GM12878 (cell line): Measurements from ENCODE around the gene CLIC5.

Experiments used
- ASH2L ChIP-seq: fragments of 300-600, 200-600 bp; sonication (generic); IDR thresholded peaks from 2 replicates; pipeline ENCODE4 v1.6.1; 2017; ENCODE audit warnings: low read depth, mild to moderate bottlenecking, borderline replicate concordance
- EP300 ChIP-seq, 2 experiments: fragments of 150-350 bp in 1 of 2; IDR thresholded peaks; 2 replicates each; pipeline ENCODE4 v1.6.1; 2011 to 2012; ENCODE audit warnings: low read depth in 2 of 2, low read length in 2 of 2, borderline replicate concordance in 1 of 2, improper control_type of control experiment in 1 of 2, inconsistent platforms in 1 of 2; ENCODE audit not compliant: control insufficient read depth in 1 of 2
- EZH2 ChIP-seq: IDR thresholded peaks from 2 replicates; pipeline ENCODE4 v1.6.1; 2012; ENCODE audit warnings: low read depth, mild to moderate bottlenecking, control low read depth, inconsistent platforms, low read length, borderline replicate concordance; ENCODE audit not compliant: control insufficient read depth
- JUND ChIP-seq: IDR thresholded peaks from 2 replicates; pipeline ENCODE4 v1.6.1; 2012; ENCODE audit warnings: low read depth, mild to moderate bottlenecking, low read length, improper control_type of control experiment, moderate library complexity
- POLR2A ChIP-seq: IDR thresholded peaks from 2 replicates; pipeline ENCODE4 v1.6.1; 2011; ENCODE audit warnings: low read depth, mild to moderate bottlenecking, low read length
- RFX5 ChIP-seq: IDR thresholded peaks from 2 replicates; pipeline ENCODE4 v1.6.1; 2011; ENCODE audit warnings: low read depth, low read length, improper control_type of control experiment
- TF ChIP-seq, protein P1 (sequence below), 3 experiments: IDR thresholded peaks in 2 of 3; conservative IDR thresholded peaks in 1 of 3; 2 replicates each; pipeline ENCODE4 v1.5.1; 2011; ENCODE audit warnings: low read depth in 3 of 3, low read length in 3 of 3, mild to moderate bottlenecking in 3 of 3, control low read depth in 2 of 3, moderate library complexity in 2 of 3, inconsistent platforms in 1 of 3, mixed read lengths in 1 of 3; ENCODE audit not compliant: control insufficient read depth in 2 of 3, insufficient read depth in 1 of 3; ENCODE audit errors: extremely low read depth in 1 of 3
- TF ChIP-seq, protein P2 (sequence below): IDR thresholded peaks from 2 replicates; pipeline ENCODE4 v1.6.1; 2012; ENCODE audit warnings: low read depth, low read length, improper control_type of control experiment

DNA sequence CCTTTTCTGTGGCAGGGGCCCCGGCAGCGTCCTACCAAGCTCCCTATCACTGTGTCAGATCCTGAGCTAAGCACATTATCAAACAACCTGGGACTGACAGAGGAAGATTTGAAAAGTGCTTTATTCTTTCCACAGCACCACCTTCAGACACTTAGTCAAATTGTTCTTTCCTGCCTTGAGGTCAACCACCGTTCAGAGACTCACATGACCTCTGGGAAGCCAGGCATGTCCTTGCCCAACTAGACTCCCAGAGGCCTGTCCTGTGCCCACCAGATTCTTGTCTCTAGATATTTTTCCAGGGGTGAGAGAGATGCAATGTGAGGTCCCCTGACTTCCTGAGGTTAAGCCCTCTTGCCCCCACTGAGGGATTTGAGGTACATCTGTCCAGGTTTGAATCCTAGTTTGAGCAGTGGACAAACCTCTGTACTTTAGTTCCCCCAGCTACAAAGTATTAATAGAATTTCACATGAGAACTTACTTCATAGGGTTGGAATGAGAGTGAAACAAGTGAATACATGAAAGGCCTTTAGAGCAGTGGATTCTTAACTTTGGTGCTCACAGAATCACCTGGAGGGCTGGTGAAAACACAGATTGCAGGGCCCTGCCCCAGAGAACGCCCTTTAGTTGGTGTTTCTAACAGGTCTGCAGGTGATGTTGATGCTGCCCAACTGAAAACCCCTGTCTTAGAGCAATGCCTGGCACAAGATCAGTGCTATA is 179.8 kb downstream of the CLIC5 start:
- TF ChIP-seq, protein P1, sequence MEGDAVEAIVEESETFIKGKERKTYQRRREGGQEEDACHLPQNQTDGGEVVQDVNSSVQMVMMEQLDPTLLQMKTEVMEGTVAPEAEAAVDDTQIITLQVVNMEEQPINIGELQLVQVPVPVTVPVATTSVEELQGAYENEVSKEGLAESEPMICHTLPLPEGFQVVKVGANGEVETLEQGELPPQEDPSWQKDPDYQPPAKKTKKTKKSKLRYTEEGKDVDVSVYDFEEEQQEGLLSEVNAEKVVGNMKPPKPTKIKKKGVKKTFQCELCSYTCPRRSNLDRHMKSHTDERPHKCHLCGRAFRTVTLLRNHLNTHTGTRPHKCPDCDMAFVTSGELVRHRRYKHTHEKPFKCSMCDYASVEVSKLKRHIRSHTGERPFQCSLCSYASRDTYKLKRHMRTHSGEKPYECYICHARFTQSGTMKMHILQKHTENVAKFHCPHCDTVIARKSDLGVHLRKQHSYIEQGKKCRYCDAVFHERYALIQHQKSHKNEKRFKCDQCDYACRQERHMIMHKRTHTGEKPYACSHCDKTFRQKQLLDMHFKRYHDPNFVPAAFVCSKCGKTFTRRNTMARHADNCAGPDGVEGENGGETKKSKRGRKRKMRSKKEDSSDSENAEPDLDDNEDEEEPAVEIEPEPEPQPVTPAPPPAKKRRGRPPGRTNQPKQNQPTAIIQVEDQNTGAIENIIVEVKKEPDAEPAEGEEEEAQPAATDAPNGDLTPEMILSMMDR (IDR thresholded peaks at IDR 0.05 in 2 of 3, conservative IDR thresholded peaks at IDR 0.05 in 1 of 3; ENCODE audit: control insufficient read depth in 2 of 3, extremely low read depth in 1 of 3, insufficient read depth in 1 of 3, low read depth in 3 of 3, low read length in 3 of 3): no peak; a peak in 1 of 6 replicates
- TF ChIP-seq JUND (no peak), EZH2 (no peak), ASH2L (no peak), EP300 (IDR thresholded peaks at IDR 0.05; ENCODE audit: borderline replicate concordance in 1 of 2, control insufficient read depth in 1 of 2, low read depth in 2 of 2, low read length in 2 of 2) (no peak), RFX5 (no peak), POLR2A (no peak)
- TF ChIP-seq, protein P2, sequence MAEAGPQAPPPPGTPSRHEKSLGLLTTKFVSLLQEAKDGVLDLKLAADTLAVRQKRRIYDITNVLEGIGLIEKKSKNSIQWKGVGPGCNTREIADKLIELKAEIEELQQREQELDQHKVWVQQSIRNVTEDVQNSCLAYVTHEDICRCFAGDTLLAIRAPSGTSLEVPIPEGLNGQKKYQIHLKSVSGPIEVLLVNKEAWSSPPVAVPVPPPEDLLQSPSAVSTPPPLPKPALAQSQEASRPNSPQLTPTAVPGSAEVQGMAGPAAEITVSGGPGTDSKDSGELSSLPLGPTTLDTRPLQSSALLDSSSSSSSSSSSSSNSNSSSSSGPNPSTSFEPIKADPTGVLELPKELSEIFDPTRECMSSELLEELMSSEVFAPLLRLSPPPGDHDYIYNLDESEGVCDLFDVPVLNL: no peak
